K562 (cell line): ENCODE measurements around the gene TNIK. TPM values are rescaled to one million over a fixed set of nuclear protein-coding genes. Genes with fewer than 3 reads are reported as not detected.
A peak's percentile ranks its signal among the peaks of the same experiment; 100 is the strongest.

Source experiments
- ASH1L ChIP-seq: fragments of 450-650 bp; IDR thresholded peaks from 2 replicates; pipeline ENCODE4 v1.6.1; 2018; ENCODE audit warnings: borderline replicate concordance, mild to moderate bottlenecking, low read depth; ENCODE audit not compliant: partially characterized antibody
- DACH1 ChIP-seq: fragments of 450-650 bp; IDR thresholded peaks from 2 replicates; pipeline ENCODE4 v1.6.1; 2018; ENCODE audit not compliant: partially characterized antibody
- KAT7 ChIP-seq: sonication (generic); formaldehyde crosslinking; IDR thresholded peaks from 2 replicates; pipeline ENCODE4 v1.8.0; 2022; ENCODE audit warnings: missing genetic modification reagents, mild to moderate bottlenecking, borderline replicate concordance
- KLF16 ChIP-seq: IDR thresholded peaks from 2 replicates; pipeline ENCODE4 v1.6.1; 2016; ENCODE audit warnings: antibody characterized with exemption
- LEF1 ChIP-seq: fragments of 450-650 bp; IDR thresholded peaks from 2 replicates; pipeline ENCODE4 v1.6.1; 2016; ENCODE audit warnings: mild to moderate bottlenecking
- MED1 ChIP-seq: sonication (generic); formaldehyde crosslinking; IDR thresholded peaks from 2 replicates; pipeline ENCODE4 v1.8.1; 2023; ENCODE audit warnings: missing genetic modification reagents, borderline replicate concordance
- MTA1 ChIP-seq: fragments of 450-650 bp; IDR thresholded peaks from 2 replicates; pipeline ENCODE4 v1.6.1; 2017; ENCODE audit warnings: borderline replicate concordance
- POLR3G ChIP-seq: IDR thresholded peaks from 2 replicates; pipeline ENCODE4 v1.6.1; 2011; ENCODE audit not compliant: insufficient read length, insufficient replicate concordance; ENCODE audit errors: extremely low read depth
- TOE1 ChIP-seq, 2 experiments: fragments of 450-650 bp in 1 of 2; sonication (generic) in 1 of 2; formaldehyde crosslinking in 1 of 2; IDR thresholded peaks; 2 replicates each; pipeline versions ENCODE4 v1.7.1 to v1.8.0; 2016 to 2022; ENCODE audit warnings: borderline replicate concordance in 2 of 2, mild to moderate bottlenecking in 2 of 2, antibody characterized with exemption in 1 of 2, inconsistent platforms in 1 of 2, low read depth in 1 of 2, missing genetic modification reagents in 1 of 2, moderate library complexity in 1 of 2
- TSC22D4 ChIP-seq: fragments of 450-650 bp; IDR thresholded peaks from 2 replicates; pipeline ENCODE4 v1.6.1; 2016; ENCODE audit warnings: missing genetic modification characterization, missing biosample characterization, control low read depth
- ZBTB33 ChIP-seq: sonication (generic); formaldehyde crosslinking; IDR thresholded peaks from 2 replicates; pipeline ENCODE4 v1.8.1; 2023; ENCODE audit warnings: mild to moderate bottlenecking, missing genetic modification reagents
- ZNF184 ChIP-seq: sonication (generic); formaldehyde crosslinking; IDR thresholded peaks from 2 replicates; pipeline ENCODE4 v1.5.0; 2020; ENCODE audit warnings: missing genetic modification reagents
- ZNF282 ChIP-seq: sonication (generic); formaldehyde crosslinking; IDR thresholded peaks from 2 replicates; pipeline ENCODE4 v1.8.1; 2023; ENCODE audit warnings: missing genetic modification reagents
- ZNF3 ChIP-seq: fragments of 250-450 bp; sonication (Bioruptor Pico); IDR thresholded peaks from 2 replicates; pipeline ENCODE4 v1.5.0; 2021; ENCODE audit warnings: mild to moderate bottlenecking, moderate library complexity
- ZNF354B ChIP-seq: fragments of 250-450 bp; sonication (Bioruptor Pico); IDR thresholded peaks from 2 replicates; pipeline ENCODE4 v1.4.0; 2020
- polyA plus RNA-seq, 8 experiments: library from polyadenylated mRNA; depleted of rRNA in 4 of 8; stranded (reverse) in 5 of 8; unstranded in 3 of 8; fragments of >200 nt; fragmentation: Nextera tagmentation in 2 of 8; fragmentation: Illumina TruSeq in 1 of 8; extraction: Ambion mirVana in 2 of 8; extraction: Trizol in 1 of 8; gene quantifications; 2 replicates each; pipeline versions ENCODE4 v1.2.1 to v1.2.3, GENCODE V29; 2011 to 2014; ENCODE audit warnings: inconsistent platforms in 1 of 8, missing spikeins in 1 of 8
- total RNA-seq, 7 experiments: library from RNA; depleted of rRNA in 6 of 7; stranded (reverse); fragments of >200 nt in 6 of 7; fragmentation: Illumina TruSeq in 2 of 7; extraction: Trizol in 2 of 7; gene quantifications; 2 replicates each; pipeline versions ENCODE4 v1.2.1 to v1.2.3, GENCODE V29; 2011 to 2021; ENCODE audit warnings: low replicate concordance in 1 of 7

Gene TNIK
- total and polyA plus RNA-seq, 9 of the 15 experiments (the other 6 are each of a cell fraction or from before 2014, with no cell fraction given): 6.6 to 39.0 (median 24.7) TPM

GRCh38 chr3:171192176-171192854 lies 267.9 kb downstream of the TNIK start (continued):
- TF ChIP-seq ZNF3 (CRISPR knock-in tag): no peak
- peak; percentile 94 for TF ChIP-seq MTA1
- peak; percentile 81; the same call in 1 of the 2 replicates for TF ChIP-seq TOE1 (IDR thresholded peaks at IDR 0.05; ENCODE audit: borderline replicate concordance)
- TF ChIP-seq TOE1 (CRISPR knock-in tag; IDR thresholded peaks at IDR 0.05; ENCODE audit: borderline replicate concordance, low read depth): no peak
- no peak for TF ChIP-seq POLR3G
- no peak for TF ChIP-seq ZBTB33
- no peak for TF ChIP-seq ZNF354B (CRISPR knock-in tag)
- no peak for TF ChIP-seq ZNF282
- no peak for TF ChIP-seq TSC22D4
- TF ChIP-seq LEF1: peak; percentile 89
- TF ChIP-seq MED1 (CRISPR knock-in tag): no peak
- TF ChIP-seq ZNF184: no peak
- TF ChIP-seq KLF16: peak; percentile 89
- no peak; the same call in 1 of the 2 replicates for TF ChIP-seq KAT7 (CRISPR knock-in tag)
- TF ChIP-seq ASH1L: no peak
- TF ChIP-seq DACH1: peak; percentile 81
